GF-D8 (cell line): ENCODE measurements around the gene PIH1D1.

Experiments
- DNase-seq: peaks from one replicate; lab custom pipeline; 2025; lab: John Stamatoyannopoulos, UW

Gene PIH1D1

DNA sequence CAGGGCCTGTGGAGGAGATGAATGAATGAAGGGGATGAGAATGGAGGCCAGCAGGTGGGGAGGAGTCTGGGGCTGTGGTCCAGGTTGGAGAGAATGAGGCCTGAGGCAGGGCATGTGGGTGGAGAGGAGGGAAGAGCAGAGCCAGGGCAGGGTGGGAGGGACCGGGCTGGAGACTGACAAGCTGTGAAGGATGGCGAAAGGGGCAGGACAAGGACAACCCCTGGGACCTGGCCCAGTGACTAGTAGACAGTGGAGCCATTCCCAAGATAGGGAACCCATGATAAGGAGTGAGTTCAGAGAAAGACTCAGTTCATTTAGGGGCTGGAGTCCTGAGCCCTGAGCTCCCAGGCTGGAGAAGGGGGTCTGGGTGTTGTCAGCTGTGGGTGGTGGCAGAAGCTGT, 31.4 kb downstream of the PIH1D1 start:
- DNase-seq, result no peak

DNA sequence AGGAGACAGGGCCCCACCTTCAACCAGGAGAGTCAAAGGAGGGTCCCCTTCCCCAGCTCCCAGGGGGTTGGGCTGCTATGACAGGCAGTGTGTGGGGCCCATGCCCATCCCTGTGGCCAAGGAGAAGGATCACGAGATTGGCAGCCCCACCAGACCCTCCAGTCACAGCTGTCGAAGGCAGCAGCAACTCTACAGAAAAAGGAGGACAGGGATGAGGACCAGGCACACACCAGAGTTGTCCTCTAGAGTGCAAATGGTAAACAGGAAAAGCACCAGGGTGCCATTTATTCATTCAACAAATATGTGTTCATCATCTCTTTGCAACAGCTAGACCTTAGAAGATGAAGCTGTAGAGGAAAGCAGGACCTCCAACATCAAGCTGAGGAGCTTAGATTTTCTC, 32.4 kb downstream of the PIH1D1 start:
- DNase-seq, result no peak

DNA sequence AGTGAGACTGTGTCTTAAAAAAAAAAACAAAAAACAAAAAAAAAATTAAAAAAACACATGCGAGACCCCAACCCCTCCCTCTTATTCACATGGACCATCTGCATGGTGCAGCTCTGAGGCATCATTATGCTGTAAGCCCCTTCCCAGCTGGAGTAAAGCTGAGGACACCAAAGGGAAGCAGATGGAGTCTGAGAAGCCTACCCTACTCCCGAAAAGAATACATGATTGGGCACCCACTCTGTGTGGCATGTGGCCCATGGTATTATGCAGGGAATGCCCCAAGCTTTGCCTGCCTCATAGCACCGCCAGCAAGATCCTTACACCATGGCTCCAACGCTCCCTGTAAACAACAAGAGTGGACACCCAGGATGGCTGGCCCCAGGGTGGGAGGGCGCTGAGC, 33.1 kb downstream of the PIH1D1 start:
- no peak for DNase-seq

DNA sequence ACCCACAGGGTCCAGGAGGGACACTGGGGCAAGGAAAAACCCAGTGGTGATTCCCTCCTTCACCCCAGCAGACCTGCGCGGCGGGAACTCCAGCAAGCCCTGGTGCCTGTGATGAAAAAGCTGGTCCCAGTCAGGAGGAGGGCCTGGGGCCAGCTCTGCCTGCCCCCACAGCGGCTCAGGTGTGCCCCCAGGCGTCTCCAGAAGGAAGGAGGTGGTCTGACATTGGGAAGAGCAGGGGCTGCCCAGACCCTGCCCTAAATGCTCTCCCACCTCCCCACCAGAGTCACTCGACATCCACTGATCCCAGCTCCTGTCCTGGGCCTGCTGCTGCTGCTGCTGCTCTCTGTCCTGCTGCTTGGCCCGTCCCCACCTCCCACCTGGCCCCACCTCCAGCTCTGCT, 34.5 kb downstream of the PIH1D1 start:
- DNase-seq, result no peak

DNA sequence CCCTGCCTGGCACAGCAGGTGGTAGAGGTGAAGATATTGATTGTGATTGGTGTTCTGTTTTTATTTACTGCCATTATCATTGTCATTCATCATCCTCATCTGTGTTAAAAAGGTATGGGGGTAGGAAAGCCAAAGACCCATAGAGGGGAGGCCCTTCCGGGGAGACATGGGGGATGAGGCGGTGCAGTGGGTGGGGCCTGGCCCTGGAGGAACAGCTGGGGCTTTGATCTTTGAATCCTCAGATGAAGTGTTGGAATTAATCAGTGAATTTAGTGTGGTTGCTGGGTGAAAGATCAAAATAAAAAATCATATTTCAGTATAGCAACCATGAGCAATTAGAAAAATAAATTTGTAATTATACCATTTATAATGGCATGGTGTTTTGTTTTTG, 35.8 kb downstream of the PIH1D1 start:
- peak; percentile 20 for DNase-seq

DNA sequence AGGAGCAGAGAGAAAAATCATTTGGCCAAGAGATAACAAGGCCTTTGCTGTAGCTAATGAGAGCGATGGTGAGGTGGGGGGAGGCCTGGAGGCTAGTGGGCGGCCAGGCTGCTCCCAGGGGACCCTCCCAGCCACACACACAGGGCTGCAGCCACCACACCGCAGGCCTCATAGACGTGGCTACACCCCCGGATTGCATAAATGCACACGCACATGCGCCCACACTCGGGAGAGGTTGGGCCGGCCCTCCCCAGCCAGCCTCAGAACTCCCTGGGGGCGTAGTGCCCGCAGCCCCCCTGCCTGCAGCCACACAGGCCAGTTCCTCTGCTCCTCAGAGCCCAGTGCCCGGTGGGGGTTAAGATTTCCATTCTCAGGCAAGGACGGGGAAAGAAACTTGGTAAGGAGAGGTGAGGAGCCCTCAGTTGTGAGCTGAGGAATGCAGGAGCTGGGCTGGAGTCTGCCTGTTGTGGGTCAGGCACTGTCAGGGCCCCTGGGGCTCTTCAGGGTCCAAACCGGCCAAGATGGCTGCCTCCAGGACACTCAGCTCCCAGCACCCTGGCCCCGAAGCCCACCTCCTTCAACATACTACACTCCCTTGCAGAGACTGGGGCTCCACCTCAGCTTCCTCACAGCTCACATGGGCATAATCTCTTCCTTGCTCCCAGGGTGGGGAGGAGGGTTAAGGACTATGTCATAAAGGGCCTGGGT, 36.4 kb downstream of the PIH1D1 start:
- DNase-seq, result peak; percentile 91

DNA sequence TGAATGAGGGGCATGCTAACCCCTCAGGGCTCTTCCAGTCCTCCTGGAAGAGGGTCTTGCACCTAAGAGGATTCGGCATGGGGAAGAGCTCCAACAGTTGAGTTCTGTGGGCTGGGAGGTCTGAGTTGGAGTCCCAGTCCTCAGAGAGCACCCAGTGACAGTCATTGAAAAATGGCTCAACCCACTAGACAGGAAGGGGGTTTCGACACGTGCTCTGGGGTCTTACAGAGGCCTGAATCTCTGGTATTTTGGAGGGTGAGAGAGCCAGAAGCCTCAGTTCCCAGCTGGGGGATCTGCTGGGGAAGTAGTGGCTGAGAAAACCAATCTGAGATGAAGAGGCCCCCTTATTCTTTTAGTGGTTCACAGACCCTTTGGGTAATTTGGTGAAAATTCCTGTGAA, 37.4 kb downstream of the PIH1D1 start:
- no peak for DNase-seq

DNA sequence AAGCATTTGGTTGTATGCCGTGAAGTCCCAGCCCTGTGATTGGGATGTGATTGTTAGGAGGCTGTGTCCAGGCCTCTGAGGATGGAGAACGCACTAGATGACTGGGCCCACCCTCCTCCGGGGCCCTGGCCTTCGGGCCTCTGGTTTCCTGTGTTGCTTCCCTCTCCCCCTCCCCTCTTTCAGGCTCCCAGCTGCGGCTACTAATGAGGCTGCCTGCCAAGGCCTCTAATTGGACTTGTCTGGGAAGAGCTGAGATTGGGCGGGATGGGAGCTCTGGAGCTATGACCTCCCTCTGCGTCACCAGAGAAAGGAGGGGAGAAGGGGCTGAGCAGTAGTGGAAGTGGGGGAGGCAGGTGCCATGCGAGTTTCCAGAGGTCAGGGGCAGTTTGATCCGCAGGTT, 38.3 kb downstream of the PIH1D1 start:
- DNase-seq, result no peak

DNA sequence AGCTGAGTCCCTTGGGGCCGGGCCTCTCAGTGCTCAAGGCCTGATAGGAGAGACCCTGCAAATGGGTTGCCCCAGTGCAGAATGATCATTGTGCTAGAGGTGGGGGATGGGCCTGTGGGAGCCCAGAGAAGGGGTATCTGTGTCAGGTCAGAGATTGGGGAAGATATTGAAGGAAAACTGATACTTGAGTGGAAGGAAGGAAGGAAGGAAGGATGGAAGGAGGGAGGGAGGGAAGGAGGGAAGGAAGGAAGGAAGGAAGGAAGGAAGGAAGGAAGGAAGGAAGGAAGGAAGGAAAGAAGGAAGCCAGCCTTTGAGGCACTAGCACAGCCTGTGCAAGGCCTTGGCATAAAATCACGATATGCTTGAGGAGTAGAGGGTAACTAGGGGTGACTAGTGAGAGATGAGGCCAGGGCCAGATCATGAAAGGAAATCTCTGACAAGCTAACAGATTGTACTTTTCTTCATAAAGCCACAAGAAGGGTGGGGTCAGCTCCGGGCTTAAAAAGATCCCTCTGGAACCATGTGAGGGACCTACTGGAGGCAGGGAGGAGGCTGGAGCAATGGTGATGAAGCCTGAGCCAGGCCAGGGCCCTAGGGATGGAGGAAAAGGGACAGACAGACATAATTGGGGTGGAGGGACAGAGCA, 39.8 kb downstream of the PIH1D1 start:
- no peak for DNase-seq

DNA sequence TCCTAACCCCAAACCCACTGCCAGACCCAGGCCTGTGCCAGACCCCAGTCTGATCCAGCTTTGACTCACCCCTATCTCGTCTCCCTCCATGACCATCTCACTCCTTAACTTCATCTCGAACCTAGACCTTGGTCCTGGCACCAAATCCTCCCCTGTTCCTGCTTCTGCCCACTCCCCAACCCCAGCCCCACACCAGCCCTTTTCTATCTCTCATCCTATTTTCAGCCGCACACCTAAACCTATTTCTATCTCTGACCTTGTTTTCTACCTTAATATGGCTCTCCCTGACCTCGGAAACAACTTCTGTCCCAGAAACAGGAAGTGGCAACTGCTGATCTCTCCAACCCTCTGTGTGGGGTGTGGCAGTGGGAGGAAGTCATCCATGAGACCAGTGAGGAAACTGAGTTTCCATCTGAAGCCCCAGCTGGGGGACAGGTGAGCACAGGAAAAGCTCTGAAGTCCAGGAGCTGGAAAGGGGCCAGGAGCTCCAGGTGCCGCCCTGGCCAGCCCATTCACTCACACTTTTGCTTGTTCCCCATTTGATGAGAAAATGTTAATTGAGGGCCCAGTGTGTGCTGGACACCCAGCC, 42.1 kb downstream of the PIH1D1 start:
- DNase-seq, result peak; percentile 69

DNA sequence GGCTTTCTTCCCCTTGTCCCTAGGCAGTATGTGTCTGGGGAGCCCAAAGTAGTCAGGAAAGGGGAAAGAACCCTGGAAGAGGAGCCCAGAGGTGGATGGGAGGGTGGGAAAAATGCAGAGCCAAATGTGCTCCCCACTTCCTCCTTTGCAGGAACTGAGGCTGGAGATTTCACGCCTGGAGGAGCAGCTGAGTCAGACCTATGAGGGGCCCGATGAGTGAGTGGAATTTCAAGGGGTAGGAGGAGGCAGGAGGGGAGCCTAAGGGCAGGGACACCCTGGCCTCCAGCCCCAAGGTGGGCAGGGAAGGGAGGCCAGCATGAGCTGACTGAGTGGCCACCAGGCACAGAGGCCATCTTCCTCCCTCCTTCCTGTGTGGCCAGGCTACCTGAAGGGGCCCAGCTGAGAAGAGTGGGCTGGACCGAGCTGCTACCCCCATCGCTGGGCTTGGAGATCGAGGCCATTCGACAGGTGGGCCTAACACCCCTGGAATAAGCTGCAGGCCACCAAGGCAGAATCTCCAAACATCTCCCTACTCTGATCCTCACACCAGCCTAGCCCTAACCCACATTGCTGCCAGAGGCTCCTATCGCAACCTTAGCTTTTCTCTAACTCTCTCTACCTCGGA, 42.7 kb downstream of the PIH1D1 start:
- peak; percentile 56 for DNase-seq

DNA sequence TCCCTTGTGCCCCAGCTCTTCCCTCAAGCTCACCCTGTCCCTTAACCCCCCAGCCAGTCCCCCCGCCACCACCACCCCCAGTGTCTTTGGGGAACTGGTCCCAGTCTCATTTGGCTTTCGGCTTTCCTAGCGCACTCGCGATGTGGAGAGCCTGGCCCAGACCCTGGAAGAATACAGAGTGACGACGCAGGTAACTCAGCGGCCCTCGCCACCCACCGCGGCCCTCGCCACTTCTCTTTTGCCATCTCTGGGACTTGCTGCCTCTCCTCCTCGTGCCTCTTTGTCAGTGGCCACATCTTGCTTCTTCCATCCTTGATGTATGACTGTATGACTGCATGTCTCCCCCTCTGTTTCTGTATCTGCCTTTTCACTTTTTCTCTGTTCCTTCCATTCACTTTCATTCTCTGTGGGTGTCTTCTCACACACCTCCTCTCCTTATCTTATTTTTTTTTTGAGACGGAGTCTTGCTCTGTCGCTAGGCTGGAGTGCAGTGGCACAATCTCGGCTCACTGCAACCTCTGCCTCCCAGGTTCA, 44.1 kb downstream of the PIH1D1 start:
- no peak for DNase-seq

DNA sequence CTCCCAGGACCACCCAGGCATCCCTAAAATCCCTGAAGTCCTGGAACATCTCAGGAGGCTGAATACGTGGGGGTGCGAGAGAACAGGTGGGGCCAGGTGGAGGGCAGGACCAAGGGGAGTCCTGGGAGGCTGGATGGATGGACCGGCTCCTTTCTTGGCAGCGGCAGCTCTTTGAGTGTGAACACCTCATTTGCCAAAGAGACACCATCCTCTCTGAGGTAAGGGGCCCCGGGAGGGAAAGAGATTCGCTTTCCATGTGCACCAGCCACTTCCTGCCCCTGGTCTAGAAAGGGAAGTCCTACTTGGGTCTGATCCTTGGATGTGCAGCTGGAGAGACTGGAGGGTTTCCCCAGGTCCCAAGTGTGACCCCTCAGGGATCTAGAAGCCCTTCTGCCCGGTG, 44.5 kb downstream of the PIH1D1 start:
- DNase-seq, result no peak

DNA sequence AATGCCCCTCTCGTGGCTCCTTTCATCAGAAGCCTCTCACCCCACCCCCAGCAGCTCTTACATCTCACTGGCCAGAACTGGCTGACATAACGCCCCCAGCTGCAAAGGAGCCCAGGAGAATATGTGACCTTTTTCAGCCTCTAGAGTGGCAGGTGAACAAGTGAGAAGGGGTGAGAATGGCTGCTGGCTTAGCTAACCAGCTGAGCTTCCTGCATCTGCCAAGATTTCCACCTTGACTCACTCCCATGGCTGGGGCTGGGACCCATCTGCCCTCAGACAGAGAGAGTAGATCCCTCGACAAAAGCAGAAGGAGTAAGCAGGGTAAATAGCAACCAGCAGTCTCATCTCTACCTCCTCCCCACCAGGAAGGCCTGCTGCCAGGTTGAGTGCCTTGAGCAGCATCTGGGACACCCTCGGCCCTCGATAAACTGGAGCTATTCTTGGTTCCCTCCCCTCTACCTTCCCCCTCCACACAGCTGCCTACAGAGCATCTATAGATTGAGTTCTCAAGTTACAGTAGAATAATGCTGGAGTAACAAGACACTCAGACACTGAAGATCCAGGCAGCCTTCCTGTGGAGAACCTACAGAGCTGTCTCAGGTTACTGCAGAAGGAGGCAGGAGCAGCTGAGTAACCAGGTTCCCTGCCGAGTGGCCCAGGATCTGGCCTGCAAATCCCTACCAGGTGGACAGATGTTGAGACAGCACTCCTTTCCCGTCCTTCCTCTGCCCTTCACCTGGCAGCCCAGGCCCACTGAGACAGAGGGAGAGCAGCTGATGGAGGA, 48.0 kb downstream of the PIH1D1 start:
- DNase-seq, result no peak

DNA sequence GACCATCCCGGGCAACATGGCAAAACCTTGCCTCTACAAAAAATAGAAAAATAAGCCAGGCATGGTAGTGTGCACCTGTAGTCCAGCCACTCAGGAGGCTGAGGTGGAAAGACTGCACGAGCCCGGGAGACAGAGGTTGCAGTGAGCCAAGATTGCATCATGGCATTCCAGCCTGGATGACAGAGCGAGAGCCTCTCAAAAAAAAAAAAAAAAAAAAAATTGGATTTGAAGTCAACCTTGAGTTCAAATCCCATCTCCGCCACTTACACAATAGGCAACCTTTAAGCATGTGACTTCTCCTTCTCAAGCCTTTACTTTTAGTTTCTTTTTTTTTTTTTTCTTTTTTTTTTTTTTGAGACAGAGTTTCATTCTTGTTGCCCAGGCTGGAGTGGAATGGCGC, 51.6 kb downstream of the PIH1D1 start:
- DNase-seq, result no peak

DNA sequence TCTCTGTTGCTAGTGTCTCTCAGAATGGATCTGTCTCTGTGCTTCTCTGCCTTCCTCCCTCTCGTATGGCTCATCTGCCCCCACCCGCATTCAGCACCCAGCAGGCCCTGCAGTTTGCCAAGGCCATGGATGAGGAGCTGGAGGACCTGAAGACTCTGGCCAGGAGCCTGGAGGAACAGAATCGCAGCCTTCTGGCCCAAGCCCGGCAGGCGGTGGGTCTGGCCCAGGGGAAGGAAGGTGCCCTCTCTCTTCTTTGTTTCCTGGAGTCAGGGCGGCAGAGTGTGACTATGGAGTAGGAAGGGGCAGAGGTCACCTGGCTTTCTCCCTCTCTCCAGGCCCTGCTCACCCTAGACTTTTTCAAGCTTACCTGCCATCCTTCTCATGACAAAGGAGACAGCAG, 52.7 kb downstream of the PIH1D1 start:
- DNase-seq, result no peak

DNA sequence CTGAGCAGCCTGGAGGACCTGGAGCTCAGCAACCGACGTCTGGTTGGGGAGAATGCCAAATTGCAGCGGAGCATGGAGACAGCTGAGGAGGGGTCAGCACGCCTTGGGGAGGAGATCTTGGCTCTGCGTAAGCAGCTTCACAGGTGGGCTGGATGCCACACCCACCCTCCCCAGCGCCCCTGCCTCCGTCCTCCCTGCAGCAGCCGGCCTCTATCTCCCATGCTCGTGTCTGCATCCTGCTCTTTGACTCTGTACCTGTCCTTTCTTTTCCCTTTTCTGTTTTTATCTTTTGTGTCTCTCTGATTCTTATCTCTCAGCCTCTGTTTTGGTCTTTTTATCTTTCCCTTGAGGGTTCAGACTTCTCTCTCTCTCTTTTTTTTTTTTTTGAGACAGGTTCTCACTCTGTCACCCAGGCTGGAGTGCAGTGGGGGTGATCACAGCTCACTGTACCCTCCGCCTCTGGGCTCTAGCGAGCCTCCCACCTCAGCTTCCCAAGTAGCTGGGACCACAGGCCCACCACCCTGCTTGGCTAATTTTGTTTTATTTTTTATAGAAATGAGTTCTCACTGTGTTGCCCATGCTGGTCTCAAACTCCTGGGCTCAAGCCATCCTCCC, 53.5 kb downstream of the PIH1D1 start:
- no peak for DNase-seq

DNA sequence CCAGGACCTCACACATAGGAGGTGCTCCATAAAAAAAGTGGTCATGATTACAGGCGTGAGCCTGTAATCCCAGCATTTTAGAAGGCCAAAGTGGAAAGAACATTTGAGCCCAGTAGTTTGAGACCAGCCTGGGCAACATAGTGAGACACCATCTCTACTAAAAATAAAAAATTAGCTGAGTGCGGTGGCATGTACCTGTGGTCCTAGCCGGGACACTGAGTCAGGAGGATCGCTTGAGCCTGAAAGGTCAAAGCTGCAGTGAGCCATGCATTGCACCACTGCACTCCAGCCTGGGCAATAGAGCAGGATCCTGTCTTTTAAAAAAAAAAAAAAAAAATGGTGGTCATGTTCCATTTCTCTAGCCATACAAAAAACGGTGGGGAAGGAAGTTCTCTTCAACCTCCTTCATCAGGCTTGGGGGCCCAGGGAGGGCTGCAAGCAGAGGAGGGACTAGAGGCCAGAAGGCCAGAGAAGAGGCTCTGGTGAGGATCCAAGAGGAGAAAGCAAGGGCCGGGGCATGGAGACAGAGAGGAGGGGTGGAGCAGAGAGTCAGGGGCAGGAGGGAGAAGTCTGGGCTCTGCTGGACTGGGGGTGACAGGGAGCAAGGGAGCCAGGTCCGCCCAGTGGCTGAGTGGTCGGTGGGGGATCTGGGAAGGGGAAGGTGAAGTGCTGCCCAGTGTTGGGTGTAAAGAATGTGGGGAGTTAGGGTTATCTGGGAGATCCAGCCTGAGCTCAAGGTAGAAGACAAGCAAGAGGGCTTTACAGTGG, 54.7 kb downstream of the PIH1D1 start:
- DNase-seq, result no peak
